CD4-positive, alpha-beta T cell treated with Interleukin-6 at 100 ng/mL for 8 hours (primary cell): ENCODE results near the gene MFSD8.
"Not testable (repeated sequence)": the region's sequence is repeated elsewhere in the genome, so short reads cannot be mapped to it uniquely, and the experiment has no call there.

Experiments
- DNase-seq: peaks from one replicate; pipeline ENCODE4 v3.0.0-alpha.2; 2020; ENCODE audit warnings: mixed read lengths, low spot score

The MFSD8 gene, protein sequence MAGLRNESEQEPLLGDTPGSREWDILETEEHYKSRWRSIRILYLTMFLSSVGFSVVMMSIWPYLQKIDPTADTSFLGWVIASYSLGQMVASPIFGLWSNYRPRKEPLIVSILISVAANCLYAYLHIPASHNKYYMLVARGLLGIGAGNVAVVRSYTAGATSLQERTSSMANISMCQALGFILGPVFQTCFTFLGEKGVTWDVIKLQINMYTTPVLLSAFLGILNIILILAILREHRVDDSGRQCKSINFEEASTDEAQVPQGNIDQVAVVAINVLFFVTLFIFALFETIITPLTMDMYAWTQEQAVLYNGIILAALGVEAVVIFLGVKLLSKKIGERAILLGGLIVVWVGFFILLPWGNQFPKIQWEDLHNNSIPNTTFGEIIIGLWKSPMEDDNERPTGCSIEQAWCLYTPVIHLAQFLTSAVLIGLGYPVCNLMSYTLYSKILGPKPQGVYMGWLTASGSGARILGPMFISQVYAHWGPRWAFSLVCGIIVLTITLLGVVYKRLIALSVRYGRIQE

DNA sequence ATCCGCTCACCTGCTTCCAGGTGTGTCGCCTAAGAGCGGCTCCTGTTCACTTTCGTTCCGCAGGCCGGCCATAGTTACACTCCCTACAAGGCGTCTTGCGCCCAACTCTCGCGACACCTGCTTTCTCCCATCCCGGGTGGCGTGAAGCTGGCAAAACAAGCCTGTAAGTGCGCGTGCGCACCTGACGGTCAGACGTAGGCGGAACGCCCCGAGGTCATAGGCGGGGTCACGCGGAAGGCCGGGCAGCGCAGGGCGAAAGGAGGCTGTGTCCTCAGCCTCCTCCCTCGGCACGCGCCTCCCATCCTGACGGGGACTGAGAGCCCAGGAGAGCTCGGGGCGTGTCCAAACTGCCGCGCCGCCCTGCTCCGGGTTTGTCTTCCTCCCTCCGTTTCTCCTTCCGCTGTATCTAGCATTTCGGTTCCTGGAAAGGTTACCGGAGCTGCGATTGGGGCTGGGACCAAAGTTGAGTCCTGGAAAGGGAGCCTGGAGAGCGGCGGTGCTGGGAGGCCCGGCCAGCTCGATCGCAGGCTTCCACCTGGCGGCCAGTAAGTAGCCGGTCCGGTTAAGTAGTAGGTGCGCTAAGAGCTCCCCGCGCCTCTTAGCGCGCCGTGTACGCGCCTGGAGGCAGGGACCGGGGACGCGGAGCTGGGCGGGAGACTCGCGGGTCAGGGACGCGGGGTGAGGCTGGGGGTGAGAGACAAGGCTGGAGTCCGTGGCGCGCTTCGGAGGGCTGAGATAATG lies at the start of gene MFSD8, which contains the start of gene ABHD18:
TSS of gene MFSD8 (minus strand) at position 112 of the 741 bp plus-strand sequence. CDS start at position 72, 40 bp downstream.
TSS of gene ABHD18 (plus strand) at position 345 of the 741 bp plus-strand sequence. CDS start 17,550 bp downstream, outside the sequence.
- DNase-seq, result peak; percentile 99

GRCh38 chr4:128009428-128009827 lies 44.5 kb upstream of the MFSD8 start:
- no peak for DNase-seq

GRCh38 chr4:128006592-128006991 lies 41.6 kb upstream of the MFSD8 start:
- no peak for DNase-seq

DNA sequence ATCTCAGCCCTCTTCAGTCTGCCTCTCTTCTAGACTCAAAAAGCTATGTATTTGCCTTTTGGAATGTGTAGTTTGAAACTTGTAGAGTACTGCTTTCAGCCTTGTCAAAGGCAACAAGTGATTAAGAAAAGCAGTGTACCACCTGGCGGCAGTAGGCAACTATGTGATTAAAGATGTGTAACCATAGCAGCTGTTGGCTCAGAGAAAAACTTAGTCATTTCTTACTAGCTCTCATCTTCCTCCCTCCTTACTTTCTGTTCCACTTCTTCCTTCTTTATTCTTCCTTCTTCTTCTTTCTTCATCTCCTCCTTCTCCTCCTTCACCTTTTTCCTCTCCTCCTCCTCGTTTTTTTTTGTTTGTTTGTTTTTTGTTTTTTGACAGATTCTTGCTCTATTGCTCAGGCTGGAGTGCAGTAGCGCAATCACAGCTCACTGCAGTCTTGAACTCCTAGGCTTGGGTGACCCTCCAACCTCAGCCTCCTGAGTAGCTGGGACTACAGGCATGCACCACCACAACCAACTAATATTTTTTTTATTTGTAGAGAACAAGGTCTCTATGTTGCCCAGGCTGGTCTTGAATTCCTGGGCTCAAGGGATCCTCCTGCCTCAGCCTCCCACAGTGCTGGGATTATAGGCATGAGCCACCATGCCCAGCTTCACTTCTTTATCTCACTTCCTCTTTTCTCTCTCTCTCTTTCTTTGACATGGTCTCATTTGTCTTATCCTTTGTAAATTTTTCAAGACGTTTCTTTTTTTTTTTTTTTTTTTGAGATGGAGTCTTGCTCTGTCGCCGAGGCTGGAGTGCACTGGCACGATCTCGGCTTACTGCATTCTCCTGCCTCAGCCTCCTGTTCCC lies 32.8 kb upstream of the MFSD8 start:
- peak; percentile 3 for DNase-seq

DNA sequence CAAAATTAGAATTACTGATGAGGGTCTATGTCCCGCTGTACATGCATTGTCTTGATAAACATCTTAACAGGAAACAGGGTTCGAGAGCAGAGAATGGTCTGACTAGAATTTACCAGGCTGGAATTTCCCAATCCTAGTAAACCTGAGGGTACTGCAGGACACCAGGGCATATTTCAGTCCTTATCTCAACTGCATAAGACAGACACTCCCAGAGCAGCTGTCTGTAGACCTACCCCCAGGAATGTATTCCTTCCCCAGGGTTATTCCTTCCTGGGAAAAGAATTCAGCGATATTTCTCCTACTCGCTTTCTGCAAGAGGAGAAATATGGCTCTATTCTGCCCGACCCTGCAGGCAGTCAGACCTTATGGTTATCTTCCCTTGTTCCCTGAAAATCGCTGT lies 31.5 kb upstream of the MFSD8 start:
- DNase-seq, result not testable (repeated sequence)

GRCh38 chr4:127995776-127996175 lies 30.8 kb upstream of the MFSD8 start:
- no peak for DNase-seq

DNA sequence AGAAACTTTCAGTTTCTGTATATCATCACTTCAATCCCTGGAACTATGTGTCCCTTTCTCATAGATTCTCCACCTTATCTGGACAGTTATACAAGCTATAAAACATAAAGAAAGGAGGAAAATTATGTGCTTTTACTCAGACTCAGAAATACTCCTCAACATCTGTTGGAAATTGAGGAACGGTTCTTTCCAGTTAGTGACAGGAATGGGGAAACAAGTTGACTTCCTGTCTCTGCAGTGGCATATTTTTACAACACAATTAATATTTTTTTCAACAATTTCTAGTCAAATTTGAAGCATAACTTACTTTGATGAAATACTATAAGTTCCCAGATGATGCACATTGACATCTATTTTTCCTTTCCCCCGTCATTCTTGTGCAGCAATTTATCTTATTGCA lies 28.2 kb upstream of the MFSD8 start:
- no peak for DNase-seq

GRCh38 chr4:127988638-127989037 lies 23.7 kb upstream of the MFSD8 start:
- no peak for DNase-seq

- DNase-seq, result no peak
Observed at GRCh38 chr4:127985989-127986388, 21.0 kb upstream of the MFSD8 start.

DNA sequence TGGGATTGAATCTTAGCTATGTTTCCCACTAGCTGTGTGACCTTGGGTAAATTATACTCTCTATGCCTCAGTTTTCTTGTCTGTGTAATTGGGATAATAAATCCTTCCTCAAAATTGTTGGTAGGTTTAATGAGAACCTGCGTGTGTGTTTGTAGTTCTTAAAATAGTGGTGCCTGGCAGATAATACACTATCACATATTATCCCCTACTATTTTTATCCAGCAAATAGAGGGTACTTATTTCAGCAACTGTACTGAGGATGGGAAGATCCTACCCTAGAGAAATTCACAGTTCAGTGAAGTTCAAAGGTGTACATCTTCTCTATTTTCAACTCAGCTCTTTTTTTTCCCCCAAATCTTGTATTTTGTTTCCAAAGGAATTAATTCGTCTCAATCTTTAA lies 17.5 kb upstream of the MFSD8 start:
- no peak for DNase-seq

DNA sequence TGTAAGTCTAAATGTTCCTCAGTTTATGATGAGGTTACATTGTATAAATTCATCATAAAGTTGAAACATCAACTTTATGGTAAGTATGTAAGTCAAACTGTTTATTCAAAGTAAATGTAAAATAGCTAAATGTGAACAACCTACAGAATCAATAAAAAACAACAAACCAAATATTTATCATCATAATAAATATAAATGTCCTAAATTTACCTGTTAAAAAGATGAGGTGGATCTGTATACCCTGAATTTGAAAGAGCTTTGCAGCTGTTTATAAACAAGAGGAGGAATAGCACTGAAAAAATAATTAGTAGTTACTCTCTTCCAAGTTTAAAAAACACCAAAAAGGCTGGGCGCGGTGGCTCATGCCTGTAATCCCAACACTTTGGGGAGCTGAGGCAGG lies 14.0 kb upstream of the MFSD8 start:
- no peak for DNase-seq

GRCh38 chr4:127975121-127975770 lies 10.3 kb upstream of the MFSD8 start:
- DNase-seq, result no peak

GRCh38 chr4:127970925-127971324 lies 6.0 kb upstream of the MFSD8 start:
- not testable (repeated sequence) for DNase-seq

GRCh38 chr4:127968586-127968985 lies 3.6 kb upstream of the MFSD8 start:
- DNase-seq, result no peak

GRCh38 chr4:127967141-127967775 lies 2.3 kb upstream of the MFSD8 start:
- DNase-seq, result no peak

DNA sequence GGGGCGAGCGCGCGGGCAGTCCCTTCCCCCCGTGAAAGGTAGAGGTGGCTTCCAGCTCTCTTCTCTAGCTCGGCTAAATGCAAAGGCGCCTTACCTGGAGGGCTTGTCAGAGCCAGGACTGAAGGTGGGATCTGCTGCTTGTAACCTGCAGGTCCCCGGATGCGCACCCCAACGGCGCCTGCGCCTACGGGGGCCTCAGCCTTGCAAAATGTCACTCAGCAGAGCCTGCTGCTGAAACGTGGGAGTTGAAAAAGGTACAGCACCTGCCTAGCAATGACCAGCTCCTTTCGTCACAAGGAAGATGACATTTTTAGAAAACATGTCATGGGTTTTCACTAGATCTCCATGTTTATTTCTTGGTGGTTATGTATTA lies 816 bp upstream of the MFSD8 start:
- DNase-seq, result peak; percentile 57

DNA sequence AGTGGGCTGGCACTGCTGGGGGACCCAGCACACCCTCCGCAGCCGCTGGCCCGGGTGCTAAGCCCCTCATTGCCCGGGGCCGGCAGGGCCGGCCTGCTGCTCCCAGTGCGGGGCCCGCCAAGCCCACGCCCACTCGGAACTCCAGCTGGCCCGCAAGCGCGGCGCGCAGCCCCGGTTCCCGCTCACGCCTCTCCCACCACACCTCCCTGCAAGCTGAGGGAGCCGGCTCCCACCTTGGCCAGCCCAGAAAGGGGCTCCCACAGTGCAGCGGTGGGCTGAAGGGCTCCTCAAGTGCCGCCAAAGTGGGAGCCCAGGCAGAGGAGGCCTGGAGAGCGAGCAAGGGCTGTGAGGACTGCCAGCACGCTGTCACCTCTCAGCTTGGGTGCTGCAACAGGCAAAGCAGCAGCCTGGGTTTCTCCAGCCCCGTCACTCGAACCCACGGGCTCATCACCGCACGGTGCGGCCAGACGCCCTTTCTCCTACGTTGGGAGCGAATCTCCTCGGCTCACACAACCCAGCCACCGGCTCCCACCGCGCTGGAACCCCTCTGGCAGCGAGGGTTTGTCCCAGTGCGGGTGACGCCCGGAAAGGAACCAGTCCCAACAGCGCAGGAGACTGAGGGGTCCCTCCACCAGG lies 429 bp downstream of the MFSD8 start:
- not testable (repeated sequence) for DNase-seq

- not testable (repeated sequence) for DNase-seq
Observed at GRCh38 chr4:127963633-127964398, 1.2 kb downstream of the MFSD8 start.

DNA sequence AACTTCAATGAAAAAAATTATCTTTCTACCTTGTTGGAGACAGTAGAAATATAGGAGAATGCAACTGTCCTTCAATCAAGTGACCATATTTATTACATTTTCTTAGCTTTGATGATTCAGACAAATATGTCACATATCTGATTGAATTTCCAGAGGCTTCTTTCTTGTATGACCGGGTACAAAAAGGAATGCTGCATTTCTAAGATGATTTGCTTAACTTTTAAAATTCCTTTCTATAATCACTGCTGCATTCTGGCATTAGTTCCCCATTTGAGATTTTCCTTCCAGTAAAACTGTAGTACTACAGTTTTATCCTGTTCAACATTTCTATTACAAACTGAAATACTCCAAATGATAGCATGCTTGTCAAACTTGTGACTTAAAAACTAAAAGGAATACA lies 5.2 kb downstream of the MFSD8 start:
- DNase-seq, result no peak

GRCh38 chr4:127957105-127957504 lies 7.9 kb downstream of the MFSD8 start:
- no peak for DNase-seq
